Endothelial cell of umbilical vein (primary cell): ENCODE measurements around the gene SDCBP2. TPM values are rescaled to one million over a fixed set of nuclear protein-coding genes. Genes with fewer than 3 reads are reported as not detected.

Source experiments
- BruUV-seq: library from RNA; stranded (reverse); fragments of 400-500 nt; replicated peaks from 2 replicates; lab custom pipeline; 2021; lab: Mats Ljungman, UMichigan
- CTCF ChIA-PET: fragments of 300-600, 350-600 bp; sonication (Branson Sonifier 250); formaldehyde crosslinking; loops from one replicate; lab custom pipeline; 2021; ENCODE audit warnings: antibody characterized with exemption, inconsistent platforms; lab: Charles Lee
- POLR2A ChIA-PET: fragments of 300-600, 350-600 bp; sonication (Branson Sonifier 250); formaldehyde crosslinking; loops from one replicate; lab custom pipeline; 2021; ENCODE audit warnings: antibody characterized with exemption, inconsistent platforms; lab: Charles Lee
- DNase-seq: peaks from one replicate; pipeline ENCODE4 v3.0.0-alpha.2; 2011; ENCODE audit warnings: low read depth, low spot score
- FAIRE-seq: peaks from 2 replicates; lab custom pipeline; 2011; peaks lifted over from hg19 to GRCh38; lab: Jason Lieb, UNC
- H2AFZ ChIP-seq: 2 replicates; pipeline ENCODE4 v1.6.0; 2012; ENCODE audit warnings: low read depth, low read length, control low read depth, inconsistent platforms
- H3K27ac ChIP-seq: 2 replicates; pipeline ENCODE4 v1.5.1; 2011; ENCODE audit warnings: low read depth, mild to moderate bottlenecking, control low read depth, low read length, moderate library complexity; ENCODE audit not compliant: insufficient read depth
- H3K27me3 ChIP-seq, 2 experiments: 2 replicates each; pipeline versions ENCODE4 v1.6.0 to v1.6.1; 2011; ENCODE audit warnings: low read length in 2 of 2, mixed read lengths in 1 of 2; ENCODE audit not compliant: control insufficient read depth in 2 of 2, insufficient read depth in 2 of 2
- H3K36me3 ChIP-seq, 2 experiments: 2 replicates in 1 of 2; 3 replicates in 1 of 2; pipeline ENCODE4 v1.5.1; 2011; ENCODE audit warnings: low read length in 2 of 2, mild to moderate bottlenecking in 1 of 2, moderate library complexity in 1 of 2; ENCODE audit not compliant: control insufficient read depth in 2 of 2, insufficient read depth in 2 of 2; ENCODE audit errors: extremely low read depth in 1 of 2
- H3K4me1 ChIP-seq: 3 replicates; pipeline ENCODE4 v1.5.1; 2011; ENCODE audit warnings: mild to moderate bottlenecking, low read length; ENCODE audit not compliant: control insufficient read depth, insufficient read depth; ENCODE audit errors: extremely low read depth
- H3K4me2 ChIP-seq: 2 replicates; pipeline ENCODE4 v1.6.1; 2011; ENCODE audit warnings: low read length, control low read depth, mixed read lengths; ENCODE audit not compliant: insufficient read depth
- H3K4me3 ChIP-seq, 3 experiments: fragments of 200-600 bp in 1 of 3; sonication (generic), shearing (Covaris generic) in 1 of 3; replicated peaks in 1 of 3; 2 replicates each; pipeline ENCODE4 v1.5.1; 2011 to 2016; ENCODE audit warnings: control low read depth in 3 of 3, low read length in 3 of 3, mild to moderate bottlenecking in 2 of 3, inconsistent platforms in 1 of 3, low read depth in 1 of 3, moderate library complexity in 1 of 3; ENCODE audit not compliant: insufficient read depth in 1 of 3
- H3K79me2 ChIP-seq: 2 replicates; pipeline ENCODE4 v1.6.0; 2012; ENCODE audit warnings: low read length, inconsistent platforms; ENCODE audit not compliant: control insufficient read depth, insufficient read depth
- H3K9ac ChIP-seq: replicated peaks from 2 replicates; pipeline ENCODE3; 2011; ENCODE audit warnings: low read length, control low read depth; ENCODE audit not compliant: insufficient read depth; ENCODE audit errors: extremely low read depth
- H3K9me1 ChIP-seq: replicated peaks from 3 replicates; pipeline ENCODE4 v1.6.0; 2011; ENCODE audit warnings: mild to moderate bottlenecking, low read length; ENCODE audit not compliant: control insufficient read depth, insufficient read depth; ENCODE audit errors: extremely low read depth
- H3K9me3 ChIP-seq: replicated peaks from 2 replicates; pipeline ENCODE4 v1.5.1; 2012; ENCODE audit warnings: low read length, inconsistent platforms; ENCODE audit not compliant: control insufficient read depth, insufficient read depth
- H4K20me1 ChIP-seq: replicated peaks from 2 replicates; pipeline ENCODE3; 2011; ENCODE audit warnings: mild to moderate bottlenecking, low read length; ENCODE audit not compliant: control insufficient read depth, insufficient read depth; ENCODE audit errors: extremely low read depth
- EZH2 ChIP-seq: IDR thresholded peaks from 2 replicates; pipeline ENCODE4 v1.6.1; 2012; ENCODE audit warnings: borderline replicate concordance, low read depth, mild to moderate bottlenecking, moderate library complexity, low read length, inconsistent platforms; ENCODE audit not compliant: severe bottlenecking
- FOS ChIP-seq: IDR thresholded peaks from 2 replicates; pipeline ENCODE4 v1.6.1; 2011; ENCODE audit warnings: mild to moderate bottlenecking, low read length, moderate library complexity, borderline replicate concordance; ENCODE audit not compliant: insufficient read depth
- GATA2 ChIP-seq: IDR thresholded peaks from 2 replicates; pipeline ENCODE4 v1.7.0; 2011; ENCODE audit warnings: low read depth, mild to moderate bottlenecking, moderate library complexity, mixed read lengths, low read length; ENCODE audit not compliant: insufficient read length, insufficient read depth
- MYC ChIP-seq: IDR thresholded peaks from one replicate; pipeline ENCODE4 v1.6.1; 2011; ENCODE audit warnings: mild to moderate bottlenecking, low read depth, low read length
- POLR2A ChIP-seq: IDR thresholded peaks from 2 replicates; pipeline ENCODE4 v1.6.1; 2012; ENCODE audit warnings: low read depth, mild to moderate bottlenecking, control low read depth, low read length
- POLR2AphosphoS5 ChIP-seq: IDR thresholded peaks from 2 replicates; pipeline ENCODE4 v1.6.1; 2012; ENCODE audit warnings: low read depth, mild to moderate bottlenecking, control low read depth, low read length, moderate library complexity; ENCODE audit not compliant: insufficient read depth
- dilution Hi-C: fragments of 300-500 bp; cut with MboI; formaldehyde crosslinking; loops from one replicate; pipeline ENCODE4 v1.15.0; 2019; ENCODE audit warnings: low sequenced_read_pairs; ENCODE audit not compliant: extremely low pct_ligation_motif_present
- intact Hi-C: fragments of 100-400 bp; cut with micrococcal nuclease; formaldehyde crosslinking; loops from one replicate; pipeline ENCODE4 v1.10.0; 2022
- polyA plus RNA-seq, 4 experiments: library from polyadenylated mRNA; depleted of rRNA in 3 of 4; stranded (reverse) in 3 of 4; unstranded in 1 of 4; fragments of >200 nt; gene quantifications; 2 replicates each; pipeline versions ENCODE4 v1.2.1 to v1.2.3, GENCODE V29; 2011 to 2012; ENCODE audit warnings: missing spikeins in 1 of 4
- total RNA-seq: library from RNA; stranded (reverse); gene quantifications from 2 replicates; pipeline ENCODE4 v1.2.3, GENCODE V29; 2021
- TF ChIP-seq, protein P1 (sequence below): IDR thresholded peaks from 2 replicates; pipeline ENCODE4 v1.6.1; 2011; ENCODE audit not compliant: insufficient read depth, insufficient read length
- TF ChIP-seq, protein P2 (sequence below), 2 donors: IDR thresholded peaks; 1 replicate in 1 of 2; 2 replicates in 1 of 2; pipeline ENCODE4 v1.5.1; 2011; ENCODE audit warnings: low read length in 2 of 2, mild to moderate bottlenecking in 2 of 2, moderate library complexity in 2 of 2, control low read depth in 1 of 2, inconsistent platforms in 1 of 2, low read depth in 1 of 2; ENCODE audit not compliant: insufficient read depth in 1 of 2; ENCODE audit errors: extremely low read depth in 1 of 2

SDCBP2 gene
- total and polyA plus RNA-seq, 2 donors (not counting 3 experiments of a cell fraction or from before 2014, with no cell fraction given), result 6.9 to 9.0 TPM

DNA sequence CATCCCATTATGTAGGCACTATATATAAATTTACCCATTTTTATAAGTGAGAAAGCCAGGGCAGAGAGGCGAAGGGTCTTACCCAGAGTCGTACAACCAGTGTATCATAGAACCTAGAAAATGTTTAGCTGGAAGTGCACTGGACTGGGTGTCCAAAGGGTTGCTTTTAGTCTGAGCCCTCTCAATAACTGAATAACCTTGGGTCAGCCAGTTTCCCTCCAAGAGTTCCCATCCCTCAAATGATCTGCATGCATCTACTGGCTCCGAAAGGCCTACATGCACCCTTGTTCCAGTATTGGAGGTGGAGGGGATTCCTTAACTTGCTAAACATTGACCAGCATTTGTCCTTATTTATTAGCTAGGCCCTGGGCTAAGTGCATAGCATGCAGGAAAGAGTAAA lies 59.1 kb downstream of the SDCBP2 start:
- Histone ChIP-seq H3K9me3 (no peaks in the 10 kb centered on the region), H3K4me1 (peaks cover 8% of the 10 kb centered on the region), H3K79me2 (no peaks in the 10 kb centered on the region), H3K9ac (no peak overlapping the region), H3K4me3 (no peak overlapping the region), H3K36me3 (peaks cover 0 to 1% of the 10 kb centered on the region in 2 experiments), H2AFZ (no peak overlapping the region), H3K27ac (no peak overlapping the region), H4K20me1 (no peaks in the 10 kb centered on the region), H3K27me3 (no peaks in the 10 kb centered on the region), H3K4me2 (no peak overlapping the region), H3K9me1 (no peaks in the 10 kb centered on the region)
- dilution Hi-C loops, result no loop called here
- ChIA-PET CTCF (interaction anchor here (0.9 to 1.2 kb wide), 2 partner anchors 10 to 189 kb away, joined by 3 read pairs; no protein-coding TSS in a partner anchor), POLR2A (no interaction called here)
- no TSS peak for BruUV-seq
- intact Hi-C loops, result loop anchor here (5.0 kb wide), 1 partner anchor 43 kb away; the partner anchor contains the start of gene RAD21L1
- DNase-seq, result no peak
- TF ChIP-seq, protein P1, sequence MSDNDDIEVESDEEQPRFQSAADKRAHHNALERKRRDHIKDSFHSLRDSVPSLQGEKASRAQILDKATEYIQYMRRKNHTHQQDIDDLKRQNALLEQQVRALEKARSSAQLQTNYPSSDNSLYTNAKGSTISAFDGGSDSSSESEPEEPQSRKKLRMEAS, result no peak
- TF ChIP-seq, protein P2, sequence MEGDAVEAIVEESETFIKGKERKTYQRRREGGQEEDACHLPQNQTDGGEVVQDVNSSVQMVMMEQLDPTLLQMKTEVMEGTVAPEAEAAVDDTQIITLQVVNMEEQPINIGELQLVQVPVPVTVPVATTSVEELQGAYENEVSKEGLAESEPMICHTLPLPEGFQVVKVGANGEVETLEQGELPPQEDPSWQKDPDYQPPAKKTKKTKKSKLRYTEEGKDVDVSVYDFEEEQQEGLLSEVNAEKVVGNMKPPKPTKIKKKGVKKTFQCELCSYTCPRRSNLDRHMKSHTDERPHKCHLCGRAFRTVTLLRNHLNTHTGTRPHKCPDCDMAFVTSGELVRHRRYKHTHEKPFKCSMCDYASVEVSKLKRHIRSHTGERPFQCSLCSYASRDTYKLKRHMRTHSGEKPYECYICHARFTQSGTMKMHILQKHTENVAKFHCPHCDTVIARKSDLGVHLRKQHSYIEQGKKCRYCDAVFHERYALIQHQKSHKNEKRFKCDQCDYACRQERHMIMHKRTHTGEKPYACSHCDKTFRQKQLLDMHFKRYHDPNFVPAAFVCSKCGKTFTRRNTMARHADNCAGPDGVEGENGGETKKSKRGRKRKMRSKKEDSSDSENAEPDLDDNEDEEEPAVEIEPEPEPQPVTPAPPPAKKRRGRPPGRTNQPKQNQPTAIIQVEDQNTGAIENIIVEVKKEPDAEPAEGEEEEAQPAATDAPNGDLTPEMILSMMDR (IDR thresholded peaks at IDR 0.05; ENCODE audit: extremely low read depth in 1 of 2, insufficient read depth in 1 of 2, low read depth in 1 of 2, low read length in 2 of 2), result no peak
- TF ChIP-seq GATA2 (no peak), POLR2AphosphoS5 (no peak), FOS (no peak), MYC (no peak), EZH2 (no peak), POLR2A (no peak)
- no peak for FAIRE-seq
